Stimulated activated CD4-positive, alpha-beta T cell treated with anti-CD3 and anti-CD28 coated beads, Interleukin-1b, Interleukin-23, amount 100 ng/mL, for 1 hour (primary cell): ENCODE measurements around the gene ATP6V1D.
A peak's percentile ranks its signal among the peaks of the same experiment; 100 is the strongest.
"Not testable (repeated sequence)": the region's sequence is repeated elsewhere in the genome, so short reads cannot be mapped to it uniquely, and the experiment has no call there.

Source experiments
- DNase-seq, 2 donors: peaks; one replicate each; pipeline ENCODE4 v3.0.0-alpha.2; 2020; ENCODE audit warnings: low read depth in 2 of 2

Gene ATP6V1D

GRCh38 chr14:67359775-67360469, at the start of gene ATP6V1D, which contains the start of gene EIF2S1:
Gene ATP6V1D, minus strand, starts transcription at chr14:67359804. Its CDS starts 106 bp downstream, at chr14:67359698.
Gene EIF2S1, plus strand, starts transcription at chr14:67360328. Its CDS starts 4,440 bp downstream, at chr14:67364768.
- peak; percentile 96 to 98 for DNase-seq

- DNase-seq = not testable (repeated sequence)
Measured at GRCh38 chr14:67408122-67408801, 48.7 kb upstream of the ATP6V1D start.

- no peak for DNase-seq
Measured at GRCh38 chr14:67405771-67406170, 46.2 kb upstream of the ATP6V1D start.

GRCh38 chr14:67400434-67400833, 40.8 kb upstream of the ATP6V1D start:
- no peak for DNase-seq

GRCh38 chr14:67397536-67397935, 37.9 kb upstream of the ATP6V1D start:
- DNase-seq = no peak

GRCh38 chr14:67396381-67396970, 36.9 kb upstream of the ATP6V1D start:
- no peak for DNase-seq

- no peak for DNase-seq
Measured at GRCh38 chr14:67395876-67396189, 36.2 kb upstream of the ATP6V1D start.

GRCh38 chr14:67395086-67395875, 35.7 kb upstream of the ATP6V1D start:
- DNase-seq = no peak

GRCh38 chr14:67393689-67394088, 34.1 kb upstream of the ATP6V1D start:
- no peak for DNase-seq

- DNase-seq = no peak
Measured at GRCh38 chr14:67392800-67393199, 33.2 kb upstream of the ATP6V1D start.

GRCh38 chr14:67392123-67392522, 32.5 kb upstream of the ATP6V1D start:
- DNase-seq = no peak

- no peak for DNase-seq
Measured at GRCh38 chr14:67391268-67391667, 31.7 kb upstream of the ATP6V1D start.

GRCh38 chr14:67389811-67390534, 30.4 kb upstream of the ATP6V1D start:
- no peak for DNase-seq

- DNase-seq = no peak
Measured at GRCh38 chr14:67389275-67389674, 29.7 kb upstream of the ATP6V1D start.

GRCh38 chr14:67387195-67387594, 27.6 kb upstream of the ATP6V1D start:
- no peak for DNase-seq

GRCh38 chr14:67385618-67386017, 26.0 kb upstream of the ATP6V1D start:
- DNase-seq = no peak

GRCh38 chr14:67385120-67385519, 25.5 kb upstream of the ATP6V1D start:
- DNase-seq = no peak

- no peak for DNase-seq
Measured at GRCh38 chr14:67377916-67378315, 18.3 kb upstream of the ATP6V1D start.

GRCh38 chr14:67373347-67373746, 13.7 kb upstream of the ATP6V1D start:
- no peak for DNase-seq

- DNase-seq = no peak
Measured at GRCh38 chr14:67372833-67373232, 13.2 kb upstream of the ATP6V1D start.
